ENCODE results near the gene SART1. TPM values are rescaled to one million over a fixed set of nuclear protein-coding genes. Genes with fewer than 3 reads are reported as not detected.
"Not testable (repeated sequence)": the region's sequence is repeated elsewhere in the genome, so short reads cannot be mapped to it uniquely, and the experiment has no call there.

SART1 gene
- total RNA-seq, 1 donor from 2014 or later: 32.2 TPM

- intact Hi-C loops (cut with micrococcal nuclease): no loop called here
- ATAC-seq (no peak), DNase-seq (no peak)
Measured at GRCh38 chr11:65931773-65932557, 29.6 kb upstream of the SART1 start.

GRCh38 chr11:65932558-65932919 lies 29.0 kb upstream of the SART1 start:
- intact Hi-C loops (cut with micrococcal nuclease): no loop called here
- DNase-seq (no peak), ATAC-seq (no peak)

DNA sequence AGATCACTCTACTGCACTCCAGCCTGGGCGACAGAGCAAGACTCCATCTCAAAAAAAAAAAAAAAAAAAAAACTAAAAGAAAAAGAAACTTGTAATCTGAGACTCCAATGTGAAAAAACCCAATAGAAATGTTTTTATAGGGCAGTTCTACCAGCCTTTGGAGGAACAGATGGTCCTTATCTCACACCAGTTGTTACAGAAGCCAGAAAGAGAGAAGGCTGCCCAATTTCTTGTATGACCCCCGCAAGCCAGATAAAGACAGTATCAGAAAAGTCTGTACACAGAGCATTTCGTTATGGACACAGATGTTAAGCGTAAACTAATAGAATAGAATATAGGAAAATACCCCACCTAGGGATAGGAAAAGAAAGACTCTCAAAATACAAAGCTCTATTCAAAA lies 27.5 kb upstream of the SART1 start:
- no peak for DNase-seq
- no peak for ATAC-seq
- intact Hi-C loops (cut with micrococcal nuclease): no loop called here

- ATAC-seq (no peak), DNase-seq (no peak)
- intact Hi-C loops (cut with micrococcal nuclease): no loop called here
Measured at GRCh38 chr11:65937766-65938165, 23.8 kb upstream of the SART1 start.

- intact Hi-C loops (cut with micrococcal nuclease): no loop called here
- no peak for DNase-seq
- no peak for ATAC-seq
Measured at GRCh38 chr11:65941720-65942310, 19.7 kb upstream of the SART1 start.

DNA sequence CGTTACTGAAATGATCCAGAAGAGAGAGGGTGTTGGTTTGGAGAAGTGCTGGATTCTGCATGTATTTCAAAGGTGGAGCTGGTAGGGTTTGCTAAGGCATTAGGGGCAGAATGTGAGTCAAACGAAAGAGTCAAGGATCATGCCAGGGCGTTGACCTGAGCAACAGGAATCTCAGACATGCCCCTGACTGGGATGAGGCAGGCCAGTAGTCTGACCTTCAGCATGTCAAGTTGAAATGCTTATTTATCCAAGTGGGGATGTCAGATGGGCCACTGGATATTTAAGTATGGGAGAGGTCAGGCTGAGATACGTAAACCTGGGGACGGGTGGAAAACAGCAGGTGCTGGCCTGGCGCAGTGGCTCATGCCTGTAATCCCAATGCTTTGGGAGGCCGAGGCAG lies 19.0 kb upstream of the SART1 start:
- ATAC-seq (no peak), DNase-seq (no peak)
- intact Hi-C loops (cut with micrococcal nuclease): no loop called here

GRCh38 chr11:65944191-65944590 lies 17.3 kb upstream of the SART1 start:
- intact Hi-C loops (cut with micrococcal nuclease): no loop called here
- DNase-seq: no peak

GRCh38 chr11:65944767-65945166 lies 16.8 kb upstream of the SART1 start:
- intact Hi-C loops (cut with micrococcal nuclease): no loop called here
- ATAC-seq (no peak), DNase-seq (no peak)

More at GRCh38 chr11:65944191-65944590, 17.3 kb upstream of the SART1 start:
- ATAC-seq: no peak

GRCh38 chr11:65945430-65945911 lies 16.1 kb upstream of the SART1 start, which contains the start of gene TSGA10IP:
Gene TSGA10IP, plus strand, starts transcription at chr11:65945480. Its CDS starts 196 bp downstream, at chr11:65945676.
- DNase-seq: no peak
- ATAC-seq: no peak
- intact Hi-C loops (cut with micrococcal nuclease): no loop called here

DNA sequence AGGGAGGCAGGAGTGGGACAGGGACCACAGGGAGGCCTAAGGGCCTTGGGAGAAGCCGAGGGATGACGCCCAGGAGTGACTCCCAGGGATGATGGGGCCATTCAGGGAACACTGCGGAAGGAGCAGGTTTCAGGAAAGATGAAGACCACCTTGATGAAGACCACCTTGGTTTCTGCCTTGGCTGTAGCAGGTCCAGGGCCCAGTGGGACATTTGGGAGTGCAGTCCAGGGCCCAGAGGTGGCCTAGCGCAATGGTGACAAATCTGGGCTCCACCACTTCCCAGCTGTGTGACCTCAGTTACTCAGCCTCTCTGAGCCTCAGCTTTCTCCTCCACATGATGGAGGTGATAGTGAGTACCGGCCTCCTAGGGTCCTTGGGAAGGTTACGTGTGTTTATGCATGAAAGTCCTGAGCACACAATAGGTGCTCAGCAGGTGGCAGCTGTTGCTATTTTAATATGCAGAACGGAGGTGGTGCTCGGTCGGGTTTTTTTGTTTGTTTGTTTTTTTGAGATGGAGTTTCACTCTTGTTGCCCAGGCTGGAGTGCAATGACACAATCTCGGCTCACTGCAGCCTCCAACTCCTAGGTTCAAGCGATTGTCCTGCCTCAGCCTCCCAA lies 15.5 kb upstream of the SART1 start:
- ATAC-seq: no peak
- no peak for DNase-seq

DNA sequence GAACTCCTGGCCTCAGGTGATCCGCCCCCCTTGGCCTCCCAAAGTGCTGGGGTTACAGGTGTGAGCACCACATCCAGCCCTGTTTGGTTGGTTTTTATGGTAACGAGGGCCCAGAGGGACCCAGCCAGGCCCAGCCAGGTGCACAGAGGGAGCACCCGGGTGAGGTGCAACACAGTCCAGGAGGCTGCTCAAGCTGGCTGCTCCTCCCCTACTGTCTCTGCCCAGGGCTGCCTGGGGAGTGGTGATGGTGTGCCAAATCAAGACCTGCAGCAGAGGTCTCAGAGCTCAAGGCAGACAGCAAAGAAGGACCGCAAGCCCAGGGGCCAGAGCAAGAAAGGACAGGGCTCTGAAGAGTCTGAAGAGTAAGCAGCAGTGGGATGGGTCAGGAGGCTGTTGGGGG lies 14.9 kb upstream of the SART1 start:
- no peak for DNase-seq
- intact Hi-C loops (cut with micrococcal nuclease): no loop called here
- no peak for ATAC-seq

More for the DNA sequence above, 15.5 kb upstream of the SART1 start:
- intact Hi-C loops (cut with micrococcal nuclease): no loop called here

DNA sequence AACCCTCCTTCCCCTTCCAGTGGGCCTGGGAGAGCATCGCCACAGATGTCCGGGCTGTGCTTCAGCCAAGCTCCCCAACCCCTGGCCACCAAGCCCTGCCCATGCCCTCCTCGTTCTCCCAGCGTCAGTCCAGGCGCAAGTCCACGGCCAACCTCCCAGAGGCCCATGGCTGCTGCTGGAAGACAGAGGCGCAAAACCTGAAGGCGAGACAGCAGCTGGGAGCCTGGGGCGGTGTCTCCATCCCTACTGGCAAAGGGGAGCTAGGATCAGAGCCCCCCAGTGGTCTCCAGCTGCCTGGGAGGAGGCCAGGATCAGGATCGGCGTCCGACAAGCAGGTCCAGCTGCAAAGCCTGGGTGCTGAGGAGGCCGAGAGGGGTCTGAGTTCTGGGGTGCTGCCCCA lies 14.4 kb upstream of the SART1 start:
- DNase-seq (no peak), ATAC-seq (no peak)
- intact Hi-C loops (cut with micrococcal nuclease): no loop called here

GRCh38 chr11:65947603-65948125 lies 13.9 kb upstream of the SART1 start:
- ATAC-seq: no peak
- DNase-seq: no peak

GRCh38 chr11:65950711-65951110 lies 10.8 kb upstream of the SART1 start:
- intact Hi-C loops (cut with micrococcal nuclease); DNase-seq; ATAC-seq: not testable (repeated sequence)

More at GRCh38 chr11:65947603-65948125, 13.9 kb upstream of the SART1 start:
- intact Hi-C loops (cut with micrococcal nuclease): no loop called here

- ATAC-seq; intact Hi-C loops (cut with micrococcal nuclease); DNase-seq: not testable (repeated sequence)
Measured at GRCh38 chr11:65951641-65952040, 9.9 kb upstream of the SART1 start.

GRCh38 chr11:65952052-65952521 lies 9.4 kb upstream of the SART1 start:
- ATAC-seq (no peak), DNase-seq (no peak)
- intact Hi-C loops (cut with micrococcal nuclease): no loop called here

- DNase-seq: no peak
- intact Hi-C loops (cut with micrococcal nuclease): no loop called here
- ATAC-seq: no peak
Measured at GRCh38 chr11:65953471-65953870, 8.1 kb upstream of the SART1 start.

DNA sequence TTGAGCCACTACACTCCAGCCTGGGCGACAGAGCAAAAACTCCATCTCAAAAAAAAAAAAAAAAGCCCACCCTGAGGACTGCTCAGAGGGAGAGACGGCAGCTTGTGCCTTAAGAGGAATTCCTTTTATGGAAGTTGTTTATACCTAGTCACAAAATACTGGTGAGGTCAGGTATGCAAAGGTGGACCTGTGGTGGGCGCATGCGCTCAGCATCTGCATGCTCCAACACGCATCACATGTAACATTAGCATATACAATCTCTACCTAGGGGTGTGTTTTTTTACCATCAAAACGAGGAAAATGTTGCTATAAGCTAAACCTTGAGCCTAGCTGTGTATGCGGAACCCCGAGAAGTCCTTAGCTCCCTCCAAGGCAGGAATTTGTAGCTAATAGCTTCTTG lies 6.8 kb upstream of the SART1 start:
- ATAC-seq (no peak), DNase-seq (no peak)
- intact Hi-C loops (cut with micrococcal nuclease): no loop called here

GRCh38 chr11:65958291-65958690 lies 3.2 kb upstream of the SART1 start:
- intact Hi-C loops (cut with micrococcal nuclease): no loop called here

More at GRCh38 chr11:65958291-65958690, 3.2 kb upstream of the SART1 start:
- DNase-seq (no peak), ATAC-seq (no peak)

Measured in left ventricle myocardium superior (tissue), 1 donor.